Adrenal gland (tissue), 5 donors: ENCODE data around the gene ASB1.

Experiments
- POLR2A ChIP-seq, 2 donors: fragments of 450-650 bp; IDR thresholded peaks; one replicate each; pipeline ENCODE4 v1.6.1; 2017; ENCODE audit warnings: antibody characterized with exemption in 2 of 2, mild to moderate bottlenecking in 2 of 2, moderate library complexity in 1 of 2
- TF ChIP-seq, protein P1 (sequence below), 6 experiments: fragments of 450-650 bp in 4 of 6; fragments of 200-600 bp in 2 of 6; sonication (generic) in 1 of 6; IDR thresholded peaks; 1 replicate in 5 of 6; 2 replicates in 1 of 6; pipeline versions ENCODE4 v1.5.1 to v1.8.0; 2016 to 2021; ENCODE audit warnings: antibody characterized with exemption in 6 of 6, mild to moderate bottlenecking in 2 of 6, moderate library complexity in 1 of 6
- donor health status: DM: no; HTN: no; CAD: no.

- TF ChIP-seq, protein P1, sequence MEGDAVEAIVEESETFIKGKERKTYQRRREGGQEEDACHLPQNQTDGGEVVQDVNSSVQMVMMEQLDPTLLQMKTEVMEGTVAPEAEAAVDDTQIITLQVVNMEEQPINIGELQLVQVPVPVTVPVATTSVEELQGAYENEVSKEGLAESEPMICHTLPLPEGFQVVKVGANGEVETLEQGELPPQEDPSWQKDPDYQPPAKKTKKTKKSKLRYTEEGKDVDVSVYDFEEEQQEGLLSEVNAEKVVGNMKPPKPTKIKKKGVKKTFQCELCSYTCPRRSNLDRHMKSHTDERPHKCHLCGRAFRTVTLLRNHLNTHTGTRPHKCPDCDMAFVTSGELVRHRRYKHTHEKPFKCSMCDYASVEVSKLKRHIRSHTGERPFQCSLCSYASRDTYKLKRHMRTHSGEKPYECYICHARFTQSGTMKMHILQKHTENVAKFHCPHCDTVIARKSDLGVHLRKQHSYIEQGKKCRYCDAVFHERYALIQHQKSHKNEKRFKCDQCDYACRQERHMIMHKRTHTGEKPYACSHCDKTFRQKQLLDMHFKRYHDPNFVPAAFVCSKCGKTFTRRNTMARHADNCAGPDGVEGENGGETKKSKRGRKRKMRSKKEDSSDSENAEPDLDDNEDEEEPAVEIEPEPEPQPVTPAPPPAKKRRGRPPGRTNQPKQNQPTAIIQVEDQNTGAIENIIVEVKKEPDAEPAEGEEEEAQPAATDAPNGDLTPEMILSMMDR (IDR thresholded peaks at IDR 0.05) = no peak
- no peak for TF ChIP-seq POLR2A (IDR thresholded peaks at IDR 0.05)
These were observed 14.5 kb upstream of the ASB1 start for GRCh38 chr2:238412067-238412767.
